Measurements from ENCODE around the gene BCL2L1.
A peak's percentile ranks its signal among the peaks of the same experiment; 100 is the strongest.
"Not testable (repeated sequence)": the region's sequence is repeated elsewhere in the genome, so short reads cannot be mapped to it uniquely, and the experiment has no call there.

BCL2L1 gene

DNA sequence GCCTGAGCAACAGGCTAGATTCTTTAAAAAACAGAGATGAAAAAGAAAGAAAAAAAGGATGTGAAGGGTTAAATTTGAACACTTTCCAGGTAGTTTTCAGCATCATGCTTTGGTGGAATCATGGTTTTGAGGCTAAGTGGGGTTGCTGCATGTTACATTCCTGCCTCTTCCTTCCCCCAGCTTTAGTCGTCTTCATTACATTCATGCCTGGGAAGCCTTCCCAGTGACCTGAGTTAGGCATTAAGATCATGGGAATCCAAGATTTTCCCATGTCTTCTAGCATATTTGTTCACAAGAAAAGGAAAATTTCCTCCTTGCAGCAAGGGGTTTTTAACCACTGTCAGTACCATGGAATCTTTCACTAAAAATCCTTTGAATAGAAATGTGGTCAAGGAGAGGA lies 28.5 kb upstream of the BCL2L1 start:
- no peak for DNase-seq
- no peaks in the 10 kb centered on the region for H3K9me3 ChIP-seq (ENCODE audit: severe bottlenecking)
- no peak overlapping the region for H3K27ac ChIP-seq
- peaks cover 68% of the 10 kb centered on the region for H3K36me3 ChIP-seq
- no peak for TF ChIP-seq CTCF (IDR thresholded peaks at IDR 0.05; ENCODE audit: low read depth, low read length)
- no peaks in the 10 kb centered on the region for H3K27me3 ChIP-seq (ENCODE audit: insufficient read depth, low read depth, severe bottlenecking)
- no peak overlapping the region for H3K4me3 ChIP-seq (ENCODE audit: low read depth, low read length)

- Histone ChIP-seq H3K4me3 (ENCODE audit: low read depth, low read length) (no peak overlapping the region), H3K27me3 (ENCODE audit: insufficient read depth, low read depth, severe bottlenecking) (no peaks in the 10 kb centered on the region), H3K9me3 (ENCODE audit: severe bottlenecking) (no peaks in the 10 kb centered on the region), H3K36me3 (peaks cover 77% of the 10 kb centered on the region), H3K27ac (no peak overlapping the region)
- TF ChIP-seq CTCF (IDR thresholded peaks at IDR 0.05; ENCODE audit: low read depth, low read length), result no peak
- DNase-seq, result peak; percentile 88
Observed at GRCh38 chr20:31749223-31749622, 26.6 kb upstream of the BCL2L1 start.

DNA sequence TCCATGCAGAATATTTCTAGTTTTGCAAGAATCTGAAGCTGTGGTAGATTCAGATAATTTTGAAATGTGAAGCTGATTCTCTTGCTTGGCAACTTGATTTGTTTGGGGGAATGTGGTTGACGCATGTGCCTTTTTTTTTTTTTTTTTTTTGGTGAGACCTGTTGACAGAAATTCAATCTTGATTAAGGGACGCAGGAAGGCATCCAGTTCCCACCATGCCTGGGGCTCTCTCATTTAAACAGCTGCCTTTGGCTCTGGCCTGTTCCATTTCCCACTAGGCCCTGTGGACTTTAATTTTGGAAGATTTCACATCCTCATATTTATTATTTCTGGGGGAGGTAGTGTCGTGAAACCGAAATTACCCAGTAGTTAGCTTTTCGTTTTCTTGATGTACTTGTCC lies 25.0 kb upstream of the BCL2L1 start:
- Histone ChIP-seq H3K27me3 (ENCODE audit: insufficient read depth, low read depth, severe bottlenecking) (no peaks in the 10 kb centered on the region), H3K27ac (no peak overlapping the region), H3K36me3 (peaks cover 78% of the 10 kb centered on the region), H3K4me3 (ENCODE audit: low read depth, low read length) (no peak overlapping the region), H3K9me3 (ENCODE audit: severe bottlenecking) (no peaks in the 10 kb centered on the region)
- TF ChIP-seq CTCF (IDR thresholded peaks at IDR 0.05; ENCODE audit: low read depth, low read length), result no peak
- DNase-seq, result no peak

GRCh38 chr20:31747028-31747427 lies 24.4 kb upstream of the BCL2L1 start:
- H3K9me3 ChIP-seq (ENCODE audit: severe bottlenecking); H3K27ac ChIP-seq; H3K27me3 ChIP-seq (ENCODE audit: insufficient read depth, low read depth, severe bottlenecking); H3K4me3 ChIP-seq (ENCODE audit: low read depth, low read length); DNase-seq: not testable (repeated sequence)
- H3K36me3 ChIP-seq, result peaks cover 77% of the 10 kb centered on the region

DNA sequence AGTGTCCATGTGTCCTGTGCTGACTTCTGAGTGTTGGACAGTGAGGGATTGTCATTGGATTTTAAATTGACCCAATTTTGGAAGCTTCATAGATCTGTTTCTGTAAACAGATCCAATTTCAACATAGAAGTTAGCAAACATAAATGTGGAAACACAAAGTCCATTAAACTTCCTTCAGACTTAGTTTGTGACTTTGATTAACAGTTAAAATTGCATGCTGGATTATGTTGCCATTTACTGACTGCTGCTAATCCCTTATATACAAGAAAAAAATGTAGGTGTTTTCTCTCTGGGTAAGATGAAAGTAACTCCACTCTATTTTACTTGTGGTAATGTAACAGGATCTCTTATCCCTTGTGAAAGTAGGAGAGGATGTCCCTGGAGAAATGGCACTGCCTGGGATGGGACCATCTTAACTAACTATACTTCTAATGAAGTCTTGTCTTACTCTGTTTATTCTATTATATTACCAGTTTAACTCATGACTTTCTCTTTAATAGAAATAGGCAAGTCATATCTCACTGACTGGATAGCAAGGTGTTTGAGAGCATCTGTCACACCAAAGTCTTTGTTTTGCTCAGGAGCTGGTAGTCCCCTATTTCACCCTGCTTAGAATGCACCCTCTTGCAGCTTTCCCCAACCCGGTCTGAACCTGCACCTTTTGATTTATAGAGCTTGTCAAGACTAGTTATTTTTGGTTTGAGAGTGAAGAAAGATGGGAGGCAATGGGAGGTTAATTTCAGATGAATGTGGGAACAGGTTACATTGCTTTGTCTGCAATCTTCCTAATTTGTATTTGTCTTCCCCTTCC lies 23.6 kb upstream of the BCL2L1 start:
- DNase-seq, result no peak
- H3K27me3 ChIP-seq (ENCODE audit: insufficient read depth, low read depth, severe bottlenecking), result no peaks in the 10 kb centered on the region
- H3K36me3 ChIP-seq, result peaks cover 72% of the 10 kb centered on the region
- no peak overlapping the region for H3K27ac ChIP-seq
- no peaks in the 10 kb centered on the region for H3K9me3 ChIP-seq (ENCODE audit: severe bottlenecking)
- no peak overlapping the region for H3K4me3 ChIP-seq (ENCODE audit: low read depth, low read length)
- no peak for TF ChIP-seq CTCF (IDR thresholded peaks at IDR 0.05; ENCODE audit: low read depth, low read length)

DNA sequence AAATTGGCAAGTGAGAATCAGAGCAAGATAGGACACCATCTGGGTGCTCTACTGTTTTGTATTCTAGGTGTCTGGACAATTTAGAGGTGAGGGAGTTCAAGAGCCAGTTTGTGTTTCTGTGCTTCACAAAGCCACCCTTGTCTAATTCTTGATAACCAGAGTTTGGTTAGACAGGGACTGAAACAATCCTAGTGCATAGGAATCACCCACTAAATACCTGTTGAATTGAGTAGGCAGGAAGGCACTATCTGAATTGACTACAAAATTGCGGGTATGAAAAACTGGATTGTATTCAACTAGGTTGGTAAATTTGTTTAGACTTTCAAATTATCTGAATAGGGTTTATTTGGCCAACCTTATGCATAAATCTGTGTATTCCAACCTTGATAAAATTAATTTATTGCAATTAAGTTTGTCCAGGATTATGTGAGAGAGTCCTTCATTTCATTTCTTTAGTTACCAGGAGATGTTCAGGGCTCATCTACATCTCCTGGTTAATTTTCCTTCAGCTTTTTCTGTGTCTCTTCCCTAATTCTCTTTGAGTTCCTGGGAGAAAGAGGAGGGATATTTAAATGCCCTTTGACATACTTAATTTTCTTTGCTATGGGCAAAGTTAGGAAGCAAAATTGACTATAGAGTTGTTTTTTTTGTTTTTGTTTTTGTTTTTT lies 18.1 kb upstream of the BCL2L1 start:
- no peaks in the 10 kb centered on the region for H3K9me3 ChIP-seq (ENCODE audit: severe bottlenecking)
- peak overlapping the region; percentile 90 for H3K4me3 ChIP-seq (ENCODE audit: low read depth, low read length)
- no peaks in the 10 kb centered on the region for H3K27me3 ChIP-seq (ENCODE audit: insufficient read depth, low read depth, severe bottlenecking)
- no peak for TF ChIP-seq CTCF (IDR thresholded peaks at IDR 0.05; ENCODE audit: low read depth, low read length)
- no peak overlapping the region; the same call in 1 of the 2 replicates for H3K27ac ChIP-seq
- DNase-seq, result no peak
- peaks cover 46% of the 10 kb centered on the region for H3K36me3 ChIP-seq

All from WERI-Rb-1 (cell line).